ENCODE measurements around the gene DNAH3.
"Not testable (repeated sequence)": the region's sequence is repeated elsewhere in the genome, so short reads cannot be mapped to it uniquely, and the experiment has no call there.

DNAH3 gene

DNA sequence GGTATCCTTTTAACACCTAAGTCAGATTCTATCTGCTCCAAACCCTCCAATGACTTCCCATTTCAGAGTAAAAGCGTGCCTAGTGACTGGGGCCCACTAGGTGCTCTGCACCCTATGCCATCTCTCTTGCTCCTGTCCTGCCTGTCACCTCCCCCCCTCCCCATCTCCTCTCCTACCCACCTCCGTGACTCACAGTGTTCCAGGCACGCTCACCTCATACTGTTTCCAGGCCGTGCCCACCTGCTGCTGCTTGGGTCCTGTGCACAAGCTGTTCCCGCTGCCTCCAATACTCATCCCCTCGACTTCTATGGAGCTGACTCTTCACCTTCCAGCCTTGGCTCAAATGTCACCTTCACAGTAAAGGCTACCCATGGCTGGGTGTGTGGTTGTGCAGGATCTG is 21.7 kb downstream of the DNAH3 start:
- DNase-seq, result peak in 2 of 51 donors; percentile 3 to 10

- no peak for DNase-seq
Measured at GRCh38 chr16:21126518-21126917, 24.1 kb downstream of the DNAH3 start.

GRCh38 chr16:21125191-21125590 is 25.5 kb downstream of the DNAH3 start:
- DNase-seq, result no peak

DNA sequence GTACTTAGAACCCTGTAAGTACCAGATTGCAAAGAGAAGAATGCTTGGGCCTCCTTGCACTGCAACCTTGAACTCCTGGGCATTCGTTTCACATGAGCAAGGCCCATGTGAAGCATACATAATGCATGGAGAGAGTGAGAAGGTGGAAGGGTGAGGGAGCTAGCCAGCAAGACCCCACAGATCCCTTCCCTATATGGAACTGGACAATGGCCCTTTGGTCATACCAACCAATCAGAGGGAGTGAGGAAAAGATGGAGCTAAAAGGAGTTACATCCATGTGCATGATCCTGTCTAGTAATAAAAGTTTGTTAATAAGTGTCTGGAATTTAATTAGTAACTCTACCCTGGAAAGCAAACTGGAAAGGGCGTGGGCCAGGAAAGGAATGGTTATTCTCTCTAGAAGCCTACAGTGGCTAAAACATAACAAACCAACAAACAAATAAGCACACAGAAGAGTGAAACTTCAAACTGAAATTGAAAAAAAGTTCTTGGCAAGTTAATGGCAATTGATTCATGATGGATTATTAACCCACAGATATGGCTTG is 29.6 kb downstream of the DNAH3 start:
- DNase-seq, result no peak

DNA sequence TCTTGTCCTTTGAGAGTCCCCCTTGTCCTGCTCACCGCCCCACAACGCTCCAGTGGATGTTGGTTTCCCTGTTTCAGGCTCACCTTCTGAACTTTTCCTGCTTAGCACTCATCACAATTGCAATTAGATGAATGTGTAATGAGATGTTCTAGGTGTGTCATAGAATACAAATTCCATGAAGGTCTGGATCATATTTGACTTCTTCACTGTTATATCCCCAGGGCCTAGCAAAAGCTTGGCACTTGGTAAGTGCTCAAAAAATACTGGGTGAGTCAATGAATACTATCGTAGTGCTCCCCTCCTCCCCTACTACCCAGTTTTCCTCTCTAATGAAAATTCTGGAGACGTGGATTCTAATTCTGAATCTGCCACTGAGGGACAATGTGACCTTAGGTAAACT is 33.1 kb downstream of the DNAH3 start:
- DNase-seq, result no peak

DNA sequence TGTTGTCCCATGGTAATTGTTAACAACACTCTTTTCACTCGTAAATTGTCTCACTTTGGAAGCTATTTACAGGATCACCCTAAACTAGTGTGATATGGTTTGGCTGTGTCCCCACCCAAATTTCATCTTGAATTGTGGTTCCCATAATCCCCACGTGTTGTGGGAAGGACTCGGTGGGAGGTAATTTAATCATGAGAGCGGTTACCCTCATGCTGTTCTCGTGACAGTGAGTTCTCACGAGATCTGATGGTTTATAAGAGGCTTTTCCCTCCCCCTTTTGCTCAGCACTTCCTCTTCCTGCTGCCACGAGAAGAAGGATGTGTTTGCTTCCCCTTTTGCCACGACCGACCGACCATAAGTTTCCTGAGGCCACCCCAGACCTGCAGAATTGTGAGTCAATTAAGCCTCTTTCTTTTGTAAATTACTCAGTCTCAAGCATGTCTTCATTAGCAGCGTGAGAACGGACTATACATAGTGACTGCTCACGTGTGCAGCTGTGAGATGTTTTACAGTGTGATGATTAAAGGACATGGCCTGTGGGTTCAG is 34.4 kb downstream of the DNAH3 start:
- DNase-seq, result peak in 1 of 51 donors; percentile 3

DNA sequence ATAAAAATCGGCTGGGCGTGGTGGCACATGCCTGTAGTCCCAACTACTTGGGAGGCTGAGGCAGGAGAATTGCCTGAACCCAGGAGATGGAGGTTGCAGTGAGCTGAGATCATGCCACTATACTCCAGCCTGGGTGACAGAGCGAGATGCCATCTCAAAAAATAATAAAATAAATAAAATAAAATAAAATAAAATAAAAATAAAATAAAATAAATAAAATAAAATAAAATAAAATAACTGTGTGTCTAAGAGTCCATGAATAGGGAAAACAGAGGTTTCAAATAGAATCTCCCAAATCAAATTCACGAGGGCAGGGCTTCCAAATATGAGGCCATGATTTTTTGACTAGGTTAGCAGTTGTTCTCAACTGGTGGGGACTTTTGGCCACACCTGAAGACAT is 35.1 kb downstream of the DNAH3 start:
- DNase-seq, result not testable (repeated sequence)

DNA sequence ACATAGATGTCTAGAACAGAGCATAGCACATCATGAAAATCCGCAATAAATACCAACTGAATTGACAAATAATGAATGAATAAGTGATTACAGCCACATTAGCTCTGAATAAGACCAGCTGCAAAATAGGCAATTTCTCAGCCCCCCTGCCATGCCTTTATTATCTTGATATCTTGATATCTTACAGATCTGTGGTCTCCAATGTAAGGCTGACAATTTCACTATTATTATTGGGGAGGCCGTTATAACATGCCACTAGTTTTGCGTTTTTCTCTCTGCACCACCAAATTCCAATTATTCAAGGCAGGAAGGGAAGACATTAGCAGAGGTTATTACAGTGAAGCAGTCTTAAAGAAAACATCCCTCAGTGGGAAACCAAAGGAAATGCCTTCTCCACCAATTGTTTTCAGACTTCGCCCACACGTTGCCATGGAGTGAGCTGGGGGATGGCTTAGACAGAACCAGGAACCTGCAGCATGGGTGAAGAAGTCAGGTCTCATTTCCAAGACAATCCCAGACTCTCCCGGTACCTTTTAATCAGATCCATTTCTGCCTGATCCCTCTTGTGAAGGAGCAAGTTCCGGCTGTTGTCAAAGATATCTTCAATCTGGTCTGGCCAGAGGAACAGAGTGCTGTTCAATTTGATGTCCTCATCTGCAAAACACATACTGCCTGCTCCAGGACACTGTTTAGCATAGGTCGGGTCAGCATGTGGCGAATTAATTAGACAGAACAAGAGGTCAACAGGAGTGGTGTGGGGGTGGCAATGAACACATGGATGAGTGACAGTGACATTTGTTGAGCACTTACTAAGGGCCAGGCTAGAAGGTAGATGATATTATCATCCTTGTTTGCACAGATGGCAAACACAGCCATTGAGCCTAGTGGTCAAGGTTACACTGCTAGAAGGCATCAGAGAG is 46.4 kb downstream of the DNAH3 start:
- DNase-seq, result peak in 3 of 51 donors; percentile 1 to 54 (median 2)

DNA sequence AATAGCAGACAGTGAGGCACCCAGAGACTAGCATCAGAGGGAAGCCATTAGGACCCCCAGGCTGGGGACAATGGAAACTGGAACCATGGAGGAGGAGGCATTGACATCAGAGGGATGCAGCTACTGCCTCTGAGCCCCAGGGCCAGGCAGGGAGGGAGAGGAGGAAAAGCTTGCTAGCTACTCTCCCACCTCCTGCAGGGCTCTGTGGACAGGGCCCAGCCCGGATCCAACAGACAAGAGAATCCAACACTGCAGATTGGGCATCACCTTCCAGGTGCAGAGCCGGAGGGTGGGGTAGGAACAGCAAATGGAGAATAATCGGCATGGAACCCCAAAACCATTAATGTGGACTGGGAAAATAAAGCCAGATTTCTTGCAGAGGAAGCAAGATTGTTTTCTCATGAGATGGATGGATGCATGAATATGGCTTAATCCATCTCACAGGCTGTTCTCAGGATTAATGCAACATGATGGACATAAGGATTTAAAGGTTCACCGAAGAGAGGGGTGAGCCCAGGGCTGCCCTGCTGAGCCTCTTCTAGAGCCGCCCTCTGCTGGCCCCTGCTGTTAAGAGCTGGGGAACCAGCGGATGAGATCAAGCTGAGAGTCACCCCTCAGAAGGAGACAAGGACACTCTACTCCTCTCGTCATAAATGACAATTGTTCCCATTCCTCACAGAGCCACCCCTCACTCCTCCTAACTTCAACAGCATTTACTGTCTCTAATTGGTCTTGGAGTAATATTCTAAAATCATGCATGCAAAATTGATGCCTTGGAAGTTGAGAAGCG is 48.8 kb downstream of the DNAH3 start:
- peak in 2 of 51 donors; percentile 0 to 1 for DNase-seq

- DNase-seq, result peak in 1 of 51 donors; percentile 6
Measured at GRCh38 chr16:21100447-21100846, 50.2 kb downstream of the DNAH3 start.

- DNase-seq, result peak in 1 of 51 donors; percentile 13
Measured at GRCh38 chr16:21097151-21097550, 53.5 kb downstream of the DNAH3 start.

GRCh38 chr16:21094719-21095118 is 55.9 kb downstream of the DNAH3 start:
- not testable (repeated sequence) for DNase-seq

GRCh38 chr16:21092951-21093350 is 57.7 kb downstream of the DNAH3 start:
- no peak for DNase-seq

DNA sequence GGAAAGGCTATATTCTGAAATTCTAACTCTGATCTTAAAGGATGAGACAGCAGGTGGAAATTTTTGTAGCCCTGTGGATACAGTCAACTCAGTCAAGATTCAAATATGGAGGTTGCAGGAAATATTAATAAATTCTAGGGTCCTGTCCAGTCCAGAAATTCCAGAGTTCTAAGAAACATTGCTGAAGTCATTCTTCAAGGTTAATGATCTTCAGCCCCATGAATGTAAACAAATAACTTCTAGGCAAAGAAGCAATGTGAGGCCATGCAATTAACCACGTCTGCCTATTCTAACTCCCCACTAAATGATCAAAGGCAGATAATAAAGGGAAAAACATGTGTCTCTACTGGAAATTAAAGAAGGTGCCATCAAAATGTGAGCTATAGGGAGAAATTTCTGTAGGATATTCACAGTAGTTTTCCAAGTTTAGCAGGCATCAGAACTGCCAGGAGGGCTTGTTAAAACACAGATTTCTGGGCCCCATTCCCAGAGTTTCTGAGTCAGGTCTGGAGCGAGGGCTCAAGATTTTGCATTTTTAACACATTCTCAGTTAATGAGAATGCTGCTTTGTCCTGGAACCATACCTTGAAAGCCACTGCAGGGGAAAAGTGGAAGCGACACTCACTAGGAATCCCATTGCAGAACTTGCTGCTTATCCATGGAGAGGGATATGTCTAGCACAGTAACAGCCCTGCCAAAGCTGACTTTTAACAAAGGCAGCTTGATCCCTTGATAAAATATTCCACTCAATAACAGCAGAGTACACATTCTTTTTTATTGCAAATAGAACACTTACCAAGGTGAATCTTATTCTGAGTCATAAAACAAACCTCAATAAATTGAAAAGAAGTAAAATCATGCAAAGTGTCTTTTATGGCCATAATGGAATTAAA is 61.8 kb downstream of the DNAH3 start:
- no peak for DNase-seq

DNA sequence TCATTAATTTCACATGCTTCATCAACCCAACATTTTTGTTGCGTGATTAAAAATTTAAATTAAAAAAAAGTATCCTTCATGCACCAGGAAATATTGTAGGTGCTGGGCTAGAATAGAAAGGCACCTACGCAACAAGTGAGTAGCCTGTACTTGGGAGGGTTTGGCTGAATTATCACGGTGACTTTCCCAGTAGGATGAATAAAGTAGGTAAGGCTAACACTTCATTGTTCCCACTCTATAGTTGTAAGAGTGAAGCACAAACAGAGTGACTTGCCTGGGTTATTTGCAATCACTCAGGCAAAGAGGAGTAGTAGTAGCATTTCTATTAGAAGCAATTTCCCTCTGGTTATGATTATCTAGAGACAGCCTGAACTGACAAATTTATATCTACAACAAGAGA is 62.5 kb downstream of the DNAH3 start:
- DNase-seq, result no peak

GRCh38 chr16:21084631-21085225 is 65.9 kb downstream of the DNAH3 start:
- no peak for DNase-seq

GRCh38 chr16:21083729-21084268 is 66.8 kb downstream of the DNAH3 start:
- peak in 37 of 51 donors; percentile 1 to 66 (median 14) for DNase-seq

GRCh38 chr16:21081329-21081728 is 69.3 kb downstream of the DNAH3 start:
- DNase-seq, result no peak

GRCh38 chr16:21078563-21078962 is 72.1 kb downstream of the DNAH3 start:
- no peak for DNase-seq
